Measurements from ENCODE around the gene TRAF1.
"Not testable (repeated sequence)": the region's sequence is repeated elsewhere in the genome, so short reads cannot be mapped to it uniquely, and the experiment has no call there.

Gene TRAF1, protein sequence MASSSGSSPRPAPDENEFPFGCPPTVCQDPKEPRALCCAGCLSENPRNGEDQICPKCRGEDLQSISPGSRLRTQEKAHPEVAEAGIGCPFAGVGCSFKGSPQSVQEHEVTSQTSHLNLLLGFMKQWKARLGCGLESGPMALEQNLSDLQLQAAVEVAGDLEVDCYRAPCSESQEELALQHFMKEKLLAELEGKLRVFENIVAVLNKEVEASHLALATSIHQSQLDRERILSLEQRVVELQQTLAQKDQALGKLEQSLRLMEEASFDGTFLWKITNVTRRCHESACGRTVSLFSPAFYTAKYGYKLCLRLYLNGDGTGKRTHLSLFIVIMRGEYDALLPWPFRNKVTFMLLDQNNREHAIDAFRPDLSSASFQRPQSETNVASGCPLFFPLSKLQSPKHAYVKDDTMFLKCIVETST

DNA sequence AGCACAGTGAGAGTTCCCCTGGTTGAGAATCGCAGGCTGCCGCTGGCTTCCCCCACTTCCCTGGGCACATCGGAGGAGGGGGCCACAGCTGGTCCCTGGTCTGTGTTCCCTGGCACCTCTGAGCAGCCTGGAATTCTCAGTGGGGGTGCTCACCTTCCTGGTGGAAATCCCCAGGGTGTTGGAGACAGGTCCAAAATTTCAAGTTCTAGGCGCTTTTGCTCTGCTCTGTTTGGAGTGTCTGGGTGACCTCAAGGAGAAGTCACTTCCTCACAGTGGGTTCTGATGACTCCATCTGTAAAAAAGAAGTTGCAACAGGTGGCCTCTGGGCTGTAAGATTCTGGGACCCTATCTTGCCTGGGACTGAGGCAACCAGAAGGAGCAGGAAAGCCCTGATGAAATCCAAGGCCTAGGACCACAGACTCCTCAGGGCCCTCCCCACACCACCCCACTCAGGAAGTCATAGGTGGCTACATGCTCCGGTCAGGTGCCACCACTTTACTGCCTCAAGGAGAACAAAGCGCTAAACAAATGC is at the start of gene TRAF1:
TRAF1 (minus strand) TSS at position 400 of the 532 bp plus-strand sequence. CDS start 721 bp downstream, outside the sequence.
- DNase-seq (ENCODE audit: low spot score): peak; percentile 57

DNA sequence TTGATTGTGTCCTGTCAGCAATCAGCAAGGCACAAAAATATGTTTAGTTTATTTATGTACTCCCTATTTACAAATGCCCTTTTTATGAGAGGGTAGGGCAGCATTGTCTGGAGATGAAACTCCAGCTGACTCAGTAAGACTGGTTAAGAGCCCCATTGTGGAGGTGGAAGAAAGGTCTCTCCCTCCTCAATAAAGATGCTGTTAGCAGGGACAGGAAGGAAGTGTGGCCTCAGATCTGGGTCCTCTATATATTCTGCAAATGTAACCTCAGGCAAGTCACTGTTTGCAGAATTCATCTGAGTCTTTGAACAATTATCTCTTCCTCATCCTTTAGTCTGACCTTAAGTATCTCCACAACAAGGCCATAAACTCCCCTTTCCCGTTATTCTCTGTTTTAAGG is 48.3 kb upstream of the TRAF1 start:
- DNase-seq (ENCODE audit: low spot score): peak; percentile 10

DNA sequence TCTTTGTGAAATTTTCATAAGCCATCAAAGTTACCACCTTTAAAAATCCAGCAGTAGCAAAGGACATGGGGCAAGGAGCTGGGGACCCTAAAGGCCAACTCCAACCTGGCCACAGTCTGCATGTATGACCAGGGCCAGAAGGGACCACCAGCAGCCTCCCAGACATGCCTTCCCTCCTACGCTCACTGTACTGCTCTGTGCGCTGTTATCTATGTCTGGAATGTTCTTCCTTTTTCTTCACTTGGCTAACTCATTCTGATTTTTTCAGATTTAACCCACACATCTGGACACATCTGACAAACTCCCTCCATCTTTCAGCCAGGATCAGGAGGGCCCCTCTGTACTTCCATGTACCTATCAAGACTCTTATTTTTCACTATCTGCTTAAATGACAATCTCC is 47.6 kb upstream of the TRAF1 start:
- no peak for DNase-seq (ENCODE audit: low spot score)

DNA sequence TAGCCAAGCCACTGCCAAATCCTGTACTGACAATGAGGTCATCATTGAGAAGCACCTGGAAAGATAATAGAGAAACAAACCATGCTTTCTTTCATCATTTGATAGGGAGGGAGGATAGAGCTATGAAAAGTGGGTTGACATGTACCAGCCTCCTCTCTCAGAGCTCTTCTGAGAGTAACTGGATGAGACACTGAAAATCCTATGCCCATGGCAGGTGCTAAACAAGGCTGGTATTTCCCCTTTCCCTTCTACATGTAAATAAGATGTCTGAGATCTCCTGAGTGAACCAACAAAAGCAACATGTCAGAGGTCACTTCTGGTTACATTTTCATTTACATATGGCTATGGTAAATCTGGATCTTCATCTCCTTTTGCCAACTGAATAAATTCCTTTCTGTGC is 45.3 kb upstream of the TRAF1 start:
- DNase-seq (ENCODE audit: low spot score): no peak

DNA sequence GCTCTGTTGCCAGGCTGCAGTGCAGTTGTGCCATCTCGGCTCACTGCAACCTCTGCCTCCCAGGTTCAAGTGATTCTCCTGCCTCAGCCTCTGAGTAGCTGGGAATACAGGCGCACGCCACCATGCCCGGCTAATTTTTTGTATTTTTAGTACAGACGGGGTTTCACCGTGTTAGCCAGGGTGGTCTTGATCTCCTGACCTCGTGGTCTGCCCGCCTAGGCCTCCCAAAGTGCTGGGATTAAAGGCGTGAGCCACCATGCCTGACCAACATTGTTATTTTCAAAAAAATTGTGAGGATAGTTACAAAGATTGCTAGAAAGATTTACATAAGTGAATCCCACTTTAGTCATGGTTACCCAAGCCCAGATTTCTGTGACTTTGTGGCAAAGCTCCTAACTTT is 44.9 kb upstream of the TRAF1 start:
- DNase-seq (ENCODE audit: low spot score): not testable (repeated sequence)

DNA sequence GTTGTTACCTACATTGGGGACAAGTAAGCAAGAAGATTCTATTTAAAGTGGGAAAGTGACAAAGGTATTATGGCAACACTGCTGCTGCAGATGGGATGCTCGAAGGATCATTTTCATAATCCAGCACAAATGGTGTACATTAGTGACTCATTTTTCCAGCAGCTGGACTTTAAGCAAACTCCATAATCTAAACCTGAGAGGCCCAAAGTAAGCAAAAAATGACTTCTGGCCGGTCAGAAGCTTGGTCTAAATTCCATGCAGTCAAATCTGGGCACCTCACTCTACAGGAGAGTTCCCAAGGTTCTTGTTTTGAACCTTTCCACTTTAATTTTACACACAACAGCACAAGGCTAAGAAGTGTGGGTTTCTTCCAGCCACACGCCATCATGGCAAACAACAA is 43.6 kb upstream of the TRAF1 start:
- no peak for DNase-seq (ENCODE audit: low spot score)

DNA sequence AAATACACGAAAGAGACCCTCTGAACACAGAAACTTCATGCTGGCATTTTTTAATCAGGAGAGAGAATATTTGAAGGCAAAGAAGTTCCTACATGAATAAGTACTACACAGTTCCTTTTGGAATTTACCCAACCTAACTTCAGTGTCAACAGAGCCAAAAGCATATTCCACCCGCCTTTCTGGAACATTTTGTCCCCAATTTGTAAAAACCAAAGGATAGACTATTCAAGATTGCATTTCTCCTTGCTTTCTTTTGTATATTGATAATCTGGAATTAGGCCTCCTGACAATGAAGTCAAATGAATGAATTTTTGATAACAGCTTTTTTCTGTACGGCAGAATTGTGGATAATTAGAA is 39.4 kb upstream of the TRAF1 start:
- DNase-seq (ENCODE audit: low spot score): no peak

DNA sequence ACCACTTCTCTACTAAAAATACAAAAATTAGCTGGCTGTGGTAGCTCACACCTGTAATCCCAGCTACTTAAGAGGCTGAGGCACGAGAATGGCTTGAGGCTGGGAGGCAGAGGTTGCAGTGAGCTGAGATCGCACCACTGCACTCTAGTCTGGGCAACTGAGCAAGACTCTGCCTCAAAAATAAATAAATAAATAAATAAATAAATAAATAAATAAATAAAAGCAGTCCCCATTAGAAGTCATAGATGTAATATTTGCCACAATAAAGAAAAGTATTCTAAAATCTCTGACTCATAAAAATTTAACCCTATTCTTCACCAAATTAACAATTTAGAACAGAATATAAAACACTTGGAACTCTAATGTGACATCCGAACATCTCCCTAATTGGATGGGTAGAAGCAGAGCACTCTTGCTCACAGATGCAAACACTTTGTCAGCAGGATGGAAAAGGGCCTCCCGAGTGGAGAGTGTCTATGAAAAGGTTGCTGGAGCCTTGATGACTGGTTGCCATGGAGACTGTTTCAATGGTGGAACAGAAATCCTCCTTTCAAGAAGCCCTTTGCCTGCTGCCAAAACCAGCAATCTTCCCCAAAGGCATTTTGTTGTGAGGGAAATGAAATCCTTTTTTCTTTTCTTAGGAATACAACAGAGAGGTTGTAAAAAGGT is 38.9 kb upstream of the TRAF1 start:
- DNase-seq (ENCODE audit: low spot score): no peak

DNA sequence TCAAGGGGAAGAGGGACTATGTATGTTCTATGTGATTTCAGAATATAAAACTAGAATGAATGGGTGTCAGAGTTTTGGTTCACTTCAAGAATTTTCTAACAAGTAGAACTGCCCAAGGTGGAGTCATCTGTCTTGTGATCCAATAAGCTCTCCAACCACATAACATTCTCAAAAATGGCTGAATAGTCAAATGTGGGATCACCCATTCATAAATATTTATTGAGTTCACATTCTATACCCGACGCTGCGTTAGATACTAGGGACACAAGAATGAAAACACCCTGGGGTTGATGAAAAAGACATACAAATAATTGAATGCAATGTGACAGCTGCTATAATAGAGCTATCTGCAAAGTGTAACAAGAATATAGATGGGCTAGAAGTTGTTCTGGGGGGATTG is 35.3 kb upstream of the TRAF1 start:
- DNase-seq (ENCODE audit: low spot score): no peak

DNA sequence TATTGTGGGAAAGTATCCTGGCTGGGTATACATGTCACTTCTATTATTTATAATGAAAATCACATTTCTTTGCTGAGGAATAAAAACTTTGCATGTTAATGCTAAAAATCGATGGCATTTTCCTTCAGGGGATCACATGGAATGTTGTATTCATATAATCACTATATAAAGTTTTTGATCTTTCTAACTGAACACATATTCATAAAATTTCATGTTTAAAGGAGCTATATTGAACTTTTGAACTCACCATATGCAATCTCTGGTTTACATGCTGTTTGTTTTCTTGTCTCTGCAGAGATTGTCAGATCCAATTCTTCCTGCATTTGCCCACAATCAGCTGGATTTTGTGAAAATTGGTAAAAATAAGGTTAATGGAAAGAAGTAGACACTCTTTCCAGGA is 33.4 kb upstream of the TRAF1 start:
- no peak for DNase-seq (ENCODE audit: low spot score)

DNA sequence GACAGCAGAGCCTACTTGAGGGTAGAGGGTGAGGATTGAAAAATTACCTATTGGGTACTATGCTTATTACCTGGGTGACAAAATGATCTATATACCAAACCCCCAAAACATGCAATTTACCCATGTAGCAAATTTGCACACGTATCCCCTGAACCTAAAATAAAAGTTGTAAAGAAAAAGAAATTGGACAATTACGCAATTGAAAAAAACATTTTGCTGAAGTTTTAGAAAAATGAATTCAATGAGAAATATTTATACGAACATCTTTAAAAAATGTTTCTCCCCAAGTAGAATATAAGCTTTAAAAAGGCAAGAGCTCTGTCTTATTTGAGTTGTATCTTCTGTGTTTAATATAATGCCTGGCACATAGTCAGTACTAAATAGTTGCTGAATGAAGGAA is 30.3 kb upstream of the TRAF1 start:
- no peak for DNase-seq (ENCODE audit: low spot score)

DNA sequence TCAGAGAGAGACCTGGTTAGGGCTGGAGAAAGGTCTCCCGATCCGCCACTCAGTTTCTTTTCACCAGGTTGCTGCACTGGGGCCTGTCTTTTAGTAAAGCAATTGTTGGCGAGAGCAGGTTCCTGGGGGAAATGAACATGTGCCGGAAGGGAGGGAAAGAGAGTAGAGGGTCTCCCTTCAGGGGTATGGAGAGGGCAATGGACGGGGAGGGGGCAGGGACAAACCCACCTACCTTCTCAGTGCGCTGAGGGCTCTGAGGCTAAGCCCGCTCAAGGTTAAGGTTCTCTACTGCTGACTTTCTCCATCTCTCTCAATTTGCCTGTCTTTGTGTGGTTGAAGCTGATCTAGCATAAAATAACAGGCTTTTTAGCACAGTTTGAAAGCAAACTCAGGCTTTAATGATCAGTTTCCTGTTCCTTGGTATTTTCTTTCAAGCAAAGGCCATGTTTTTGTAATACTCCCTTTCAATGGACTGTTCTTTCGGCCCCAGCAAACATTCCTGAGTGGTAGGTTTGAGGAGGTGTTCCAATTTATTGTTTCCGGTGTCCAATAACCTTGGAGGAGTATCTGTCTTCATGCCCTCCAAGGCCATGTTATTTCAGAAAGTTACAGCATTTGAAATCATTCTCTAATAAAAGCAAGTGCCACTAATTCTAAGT is 25.5 kb upstream of the TRAF1 start:
- no peak for DNase-seq (ENCODE audit: low spot score)

DNA sequence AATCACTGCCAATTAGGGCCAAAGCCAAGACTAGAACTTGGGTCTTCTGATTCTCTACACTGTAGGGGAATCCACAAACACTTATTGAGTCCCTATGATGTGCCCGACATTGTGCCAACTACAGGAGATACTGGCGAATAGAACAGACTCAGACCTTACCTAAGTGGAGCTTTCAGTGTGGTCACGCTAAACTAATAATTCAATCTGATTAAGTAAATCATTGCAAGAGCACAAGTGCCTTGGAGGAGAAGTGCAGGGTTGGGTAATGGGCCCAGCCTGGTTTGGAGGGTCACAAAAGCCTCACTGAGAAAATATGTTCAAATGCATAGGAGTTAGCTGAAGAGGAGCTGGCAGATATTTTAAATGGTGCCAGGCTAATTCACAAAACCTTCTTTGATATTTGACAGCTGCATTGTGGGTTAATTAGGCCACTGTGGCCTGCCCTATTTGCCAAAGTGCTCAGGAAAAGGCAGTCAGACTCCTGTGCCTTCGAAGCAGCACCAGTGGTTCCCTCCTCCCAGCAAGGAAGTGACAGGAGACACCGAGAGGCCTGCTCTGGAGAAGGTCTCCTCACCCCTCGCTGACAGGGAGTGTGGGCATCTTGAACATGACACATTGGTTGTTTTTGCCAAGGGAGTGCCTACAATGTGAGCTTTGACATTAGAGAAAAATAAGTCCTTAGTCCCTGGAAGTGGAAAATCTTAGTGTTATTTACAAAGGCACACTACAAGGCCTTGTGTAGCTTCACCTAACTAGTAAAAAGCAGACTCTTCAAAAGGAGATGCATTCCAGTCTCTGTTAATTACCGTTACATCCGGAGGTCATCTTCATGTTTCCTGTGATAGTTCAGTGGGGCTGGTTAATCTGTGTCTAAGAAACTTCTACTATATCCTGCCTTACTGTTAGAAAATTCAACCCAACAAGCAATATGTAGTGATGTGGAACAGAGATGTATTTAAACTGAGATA is 24.1 kb upstream of the TRAF1 start:
- DNase-seq (ENCODE audit: low spot score): no peak

DNA sequence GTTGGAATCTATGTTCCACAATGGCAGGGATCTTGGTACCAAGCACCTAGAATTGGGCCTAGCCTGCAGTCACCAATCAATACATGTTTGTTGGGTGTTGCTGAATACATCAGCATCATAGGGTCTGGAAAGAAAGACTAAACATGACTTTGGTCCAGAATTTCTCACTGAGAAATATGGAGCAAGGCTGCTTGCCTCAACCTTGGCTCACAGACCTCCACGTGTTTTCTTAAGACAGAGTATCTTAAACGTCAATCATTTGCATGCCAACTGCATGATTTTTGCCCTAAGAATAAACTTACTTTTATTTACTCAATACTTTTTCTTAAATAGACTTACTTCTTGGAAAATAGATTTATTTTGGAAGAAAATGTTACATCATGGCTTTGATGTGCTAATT is 22.7 kb upstream of the TRAF1 start:
- no peak for DNase-seq (ENCODE audit: low spot score)

DNA sequence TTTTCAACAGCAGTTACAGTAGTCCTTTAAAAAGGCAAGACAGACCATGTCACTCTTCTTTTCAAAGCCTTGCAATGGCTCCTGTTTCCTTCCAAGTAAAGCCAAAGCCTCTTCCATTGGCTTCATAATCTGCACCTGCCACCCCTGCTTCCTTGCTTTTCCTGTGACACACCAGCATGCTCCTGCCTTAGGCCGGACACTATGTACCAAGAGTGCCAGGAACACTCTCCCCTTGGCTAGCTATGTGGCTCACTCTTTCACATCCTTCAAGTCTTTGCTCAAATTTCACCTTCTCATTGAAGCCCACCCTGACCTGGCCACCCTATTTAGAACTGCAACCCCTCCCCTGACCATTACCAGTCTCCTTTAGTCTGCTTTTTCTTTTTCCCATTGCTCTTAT is 22.2 kb upstream of the TRAF1 start:
- DNase-seq (ENCODE audit: low spot score): no peak

DNA sequence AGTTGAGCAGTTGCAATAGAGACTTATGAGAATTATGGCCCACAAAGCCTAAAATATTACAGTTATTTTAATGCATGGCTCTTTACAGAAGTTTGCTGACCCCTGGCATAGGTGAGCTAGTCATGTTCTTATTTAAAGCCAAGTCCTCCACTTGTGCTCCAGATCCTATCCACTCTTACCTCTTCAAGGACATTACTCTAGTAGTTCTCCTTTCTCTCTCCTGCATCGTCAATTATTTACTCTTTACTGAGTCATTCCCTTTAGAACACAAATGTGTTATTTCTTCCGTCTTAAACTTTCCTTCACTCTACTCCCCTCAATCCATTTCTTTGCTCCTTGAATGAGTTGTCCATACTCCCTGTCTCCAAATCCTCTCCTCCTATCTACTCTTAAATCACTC is 20.6 kb upstream of the TRAF1 start:
- no peak for DNase-seq (ENCODE audit: low spot score)

DNA sequence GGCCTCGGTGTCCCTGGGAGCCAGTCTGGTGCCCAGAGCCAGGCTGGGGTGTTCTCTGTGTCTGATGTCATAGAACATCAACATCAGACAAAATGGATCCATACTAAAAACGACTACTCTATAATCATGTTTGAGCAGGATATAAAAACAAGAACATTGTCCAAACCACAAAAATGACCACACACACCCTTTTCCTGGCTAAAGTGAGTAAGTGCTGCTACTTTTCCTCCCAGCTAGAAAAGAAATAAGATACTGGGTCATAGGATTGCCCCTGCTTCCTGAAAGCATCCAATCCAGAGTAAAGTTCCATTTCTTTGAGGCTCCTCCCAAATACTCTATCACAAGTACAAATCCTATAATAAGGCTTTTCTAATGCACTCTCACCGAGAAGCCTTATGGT is 19.7 kb upstream of the TRAF1 start:
- DNase-seq (ENCODE audit: low spot score): no peak

DNA sequence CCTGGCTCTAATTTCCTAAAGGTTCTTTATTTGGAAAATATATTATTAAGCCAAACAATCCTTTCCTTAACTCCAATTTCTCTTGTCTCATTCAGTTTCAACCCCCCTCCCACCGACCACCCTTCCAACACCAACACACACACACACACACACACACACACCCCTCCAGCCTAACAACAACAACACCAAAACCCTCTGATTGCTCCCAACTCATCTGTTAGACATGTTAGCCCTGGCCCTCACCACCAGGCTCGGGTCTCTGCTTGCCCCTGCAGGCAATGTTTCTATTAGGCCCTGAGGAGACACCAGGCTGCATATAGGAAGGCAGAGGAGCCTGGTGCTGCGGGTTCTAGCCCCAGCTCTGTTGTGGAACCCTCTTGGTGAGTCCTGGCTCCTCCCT is 18.4 kb upstream of the TRAF1 start:
- DNase-seq (ENCODE audit: low spot score): no peak

DNA sequence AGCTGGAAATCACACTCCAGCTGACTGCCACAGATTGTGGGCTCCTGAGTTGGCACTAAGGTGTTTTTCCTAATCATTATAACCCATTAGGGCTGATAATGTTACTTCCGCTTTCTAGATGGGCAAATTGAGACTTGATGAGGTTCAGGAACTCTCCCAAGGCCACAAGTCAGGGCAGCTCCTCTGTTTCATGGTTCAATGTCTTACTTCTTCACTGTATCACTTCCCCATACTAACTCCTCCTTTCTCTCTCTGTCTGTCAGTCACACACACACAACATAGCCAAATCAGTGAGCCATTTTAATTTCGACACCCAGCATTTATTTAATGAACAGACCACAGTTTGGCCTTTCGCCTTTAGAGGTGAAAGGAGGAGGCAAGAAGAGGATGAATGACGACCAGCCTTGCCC is 17.8 kb upstream of the TRAF1 start:
- DNase-seq (ENCODE audit: low spot score): no peak

DNA sequence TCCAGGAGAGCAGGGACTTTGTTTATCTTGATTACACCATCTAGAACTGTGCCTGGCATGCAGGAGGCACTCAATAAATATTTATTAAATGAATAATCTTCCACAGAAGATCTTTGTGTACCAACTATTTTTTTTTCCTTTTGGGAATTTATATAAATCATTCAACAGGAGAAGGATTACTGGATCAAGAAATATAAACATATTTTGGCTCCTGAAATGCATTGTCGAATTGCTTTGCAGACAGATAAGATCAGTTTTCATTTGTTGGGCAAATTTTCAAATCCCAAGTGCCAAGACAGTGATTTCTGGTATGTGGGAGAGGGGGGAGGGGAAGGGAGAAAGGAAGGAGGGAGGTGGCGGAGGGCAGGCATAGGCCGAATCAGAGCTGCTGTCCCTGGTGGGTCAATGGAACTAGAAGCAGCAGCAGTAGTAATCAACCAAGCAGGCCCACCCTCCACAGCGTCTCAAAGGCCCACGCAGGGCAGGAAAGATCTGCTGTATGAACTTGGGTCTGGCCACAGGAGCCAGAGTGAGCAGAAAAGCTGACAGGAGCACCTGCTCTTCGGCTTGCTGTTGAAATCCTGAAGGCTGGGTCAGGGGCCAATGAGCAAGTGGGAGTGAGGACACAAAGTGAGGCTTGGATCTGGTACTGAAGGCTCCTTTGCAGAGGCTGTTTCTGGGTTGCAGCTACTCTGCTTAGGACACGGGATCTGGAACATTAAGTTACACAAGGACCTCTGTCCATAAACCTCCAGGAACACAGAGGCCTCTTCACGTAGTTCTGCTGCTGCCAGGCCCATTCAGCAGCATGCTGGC is 15.8 kb upstream of the TRAF1 start:
- DNase-seq (ENCODE audit: low spot score): no peak

Measured in CD4-positive, alpha-beta T cell treated with Interleukin-2 at 100 ng/mL for 4 hours (primary cell).